Measurements from ENCODE around the gene OR2T11. TPM values are rescaled to one million over a fixed set of nuclear protein-coding genes. Genes with fewer than 3 reads are reported as not detected.

The OR2T11 gene
- total RNA-seq, 1 experiment from 2014 or later, result not detected

DNA sequence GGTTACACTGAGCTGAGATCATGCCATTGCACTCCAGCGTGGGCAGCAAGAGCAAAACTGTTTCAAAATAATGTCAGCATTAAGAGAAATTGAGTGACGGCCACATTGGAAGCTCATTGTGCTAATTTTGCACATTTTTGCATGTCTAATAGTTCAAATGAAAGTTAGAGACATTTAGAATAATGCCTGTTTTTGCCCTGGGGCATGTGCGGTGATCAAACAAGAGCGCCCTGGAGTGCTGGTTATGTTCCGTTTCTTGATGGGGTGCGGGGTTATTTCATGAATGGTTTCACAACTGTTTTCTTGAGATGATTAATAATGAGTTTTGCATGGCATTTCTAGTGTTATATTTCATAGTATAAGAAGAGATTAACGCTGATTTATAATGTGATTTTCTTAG is 13.1 kb downstream of the OR2T11 start:
- H3F3A ChIP-seq (ENCODE audit: insufficient read depth, low read depth), result no peaks in the 10 kb centered on the region
- BruUV-seq (replicated peaks), result no TSS peak
- no peaks in the 10 kb centered on the region for H3K79me2 ChIP-seq (ENCODE audit: low read depth)
- H3K27me3 ChIP-seq (ENCODE audit: insufficient read depth, low read depth), result no peaks in the 10 kb centered on the region; the same call in 1 of the 2 replicates
- DNase-seq, result no peak
- ChIA-PET CTCF (no interaction called here), POLR2A (ENCODE audit: unreplicated experiment) (no interaction called here)
- H3K4me3 ChIP-seq, result no peak overlapping the region
- no peaks in the 10 kb centered on the region for H3K4me1 ChIP-seq (replicated peaks; ENCODE audit: insufficient read depth)
- H3K4me2 ChIP-seq, result no peak overlapping the region
- no peak overlapping the region for H2AFZ ChIP-seq
- H3K9me3 ChIP-seq (ENCODE audit: insufficient read depth, low read depth), result no peaks in the 10 kb centered on the region
- H3K9me2 ChIP-seq (ENCODE audit: insufficient read depth), result no peaks in the 10 kb centered on the region
- intact Hi-C loops (cut with micrococcal nuclease; ENCODE audit: unreplicated experiment), result loop anchor here (2.0 kb wide), 1 partner anchor 187 kb away; no protein-coding TSS in a partner anchor
- H4K20me1 ChIP-seq (ENCODE audit: insufficient read depth), result no peaks in the 10 kb centered on the region
- no peak overlapping the region for H3K27ac ChIP-seq
- H3K36me3 ChIP-seq (ENCODE audit: low read depth), result no peaks in the 10 kb centered on the region
- TF ChIP-seq, protein P1, sequence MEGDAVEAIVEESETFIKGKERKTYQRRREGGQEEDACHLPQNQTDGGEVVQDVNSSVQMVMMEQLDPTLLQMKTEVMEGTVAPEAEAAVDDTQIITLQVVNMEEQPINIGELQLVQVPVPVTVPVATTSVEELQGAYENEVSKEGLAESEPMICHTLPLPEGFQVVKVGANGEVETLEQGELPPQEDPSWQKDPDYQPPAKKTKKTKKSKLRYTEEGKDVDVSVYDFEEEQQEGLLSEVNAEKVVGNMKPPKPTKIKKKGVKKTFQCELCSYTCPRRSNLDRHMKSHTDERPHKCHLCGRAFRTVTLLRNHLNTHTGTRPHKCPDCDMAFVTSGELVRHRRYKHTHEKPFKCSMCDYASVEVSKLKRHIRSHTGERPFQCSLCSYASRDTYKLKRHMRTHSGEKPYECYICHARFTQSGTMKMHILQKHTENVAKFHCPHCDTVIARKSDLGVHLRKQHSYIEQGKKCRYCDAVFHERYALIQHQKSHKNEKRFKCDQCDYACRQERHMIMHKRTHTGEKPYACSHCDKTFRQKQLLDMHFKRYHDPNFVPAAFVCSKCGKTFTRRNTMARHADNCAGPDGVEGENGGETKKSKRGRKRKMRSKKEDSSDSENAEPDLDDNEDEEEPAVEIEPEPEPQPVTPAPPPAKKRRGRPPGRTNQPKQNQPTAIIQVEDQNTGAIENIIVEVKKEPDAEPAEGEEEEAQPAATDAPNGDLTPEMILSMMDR (conservative IDR thresholded peaks at IDR 0.05), result no peak
- TF ChIP-seq EZH2 (IDR thresholded peaks at IDR 0.05; ENCODE audit: low read depth), result no peak

DNA sequence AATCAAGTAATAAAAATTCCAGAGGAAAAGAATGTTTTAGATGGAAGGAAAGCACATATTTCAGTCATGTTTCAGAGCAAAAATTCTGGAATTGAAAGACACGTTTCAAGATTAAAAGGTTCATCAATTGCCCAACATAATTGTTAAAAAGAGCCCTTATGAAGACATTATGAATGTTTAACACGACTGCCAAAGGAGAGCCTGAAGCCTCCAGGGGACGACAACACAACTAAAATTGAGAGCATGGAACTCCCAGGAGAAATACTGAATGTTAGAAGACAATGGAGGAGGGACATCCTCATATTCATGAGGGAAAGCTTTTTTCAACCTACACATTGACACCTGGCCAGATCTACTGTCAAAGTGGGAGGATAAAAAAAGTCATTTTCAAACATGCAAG is 16.0 kb downstream of the OR2T11 start:
- POLR2A ChIA-PET (ENCODE audit: unreplicated experiment), result no interaction called here
- H4K20me1 ChIP-seq (ENCODE audit: insufficient read depth), result no peaks in the 10 kb centered on the region
- CTCF ChIA-PET, result no interaction called here
- H3K4me2 ChIP-seq, result no peak overlapping the region
- H3F3A ChIP-seq (ENCODE audit: insufficient read depth, low read depth), result no peaks in the 10 kb centered on the region
- no peaks in the 10 kb centered on the region for H3K27me3 ChIP-seq (ENCODE audit: insufficient read depth, low read depth)
- intact Hi-C loops (cut with micrococcal nuclease; ENCODE audit: unreplicated experiment), result no loop called here
- H3K4me3 ChIP-seq, result no peak overlapping the region
- no peaks in the 10 kb centered on the region for H3K79me2 ChIP-seq (ENCODE audit: low read depth)
- no peaks in the 10 kb centered on the region for H3K9me3 ChIP-seq (ENCODE audit: insufficient read depth, low read depth)
- no peaks in the 10 kb centered on the region for H3K9me2 ChIP-seq (ENCODE audit: insufficient read depth)
- no peak for DNase-seq
- H3K36me3 ChIP-seq (ENCODE audit: low read depth), result no peaks in the 10 kb centered on the region
- no peak overlapping the region for H3K27ac ChIP-seq
- BruUV-seq (replicated peaks), result no TSS peak
- TF ChIP-seq, protein P1 (conservative IDR thresholded peaks at IDR 0.05), result no peak
- no peak for TF ChIP-seq EZH2 (IDR thresholded peaks at IDR 0.05; ENCODE audit: low read depth)
- no peaks in the 10 kb centered on the region for H3K4me1 ChIP-seq (replicated peaks; ENCODE audit: insufficient read depth)
- H2AFZ ChIP-seq, result no peak overlapping the region

DNA sequence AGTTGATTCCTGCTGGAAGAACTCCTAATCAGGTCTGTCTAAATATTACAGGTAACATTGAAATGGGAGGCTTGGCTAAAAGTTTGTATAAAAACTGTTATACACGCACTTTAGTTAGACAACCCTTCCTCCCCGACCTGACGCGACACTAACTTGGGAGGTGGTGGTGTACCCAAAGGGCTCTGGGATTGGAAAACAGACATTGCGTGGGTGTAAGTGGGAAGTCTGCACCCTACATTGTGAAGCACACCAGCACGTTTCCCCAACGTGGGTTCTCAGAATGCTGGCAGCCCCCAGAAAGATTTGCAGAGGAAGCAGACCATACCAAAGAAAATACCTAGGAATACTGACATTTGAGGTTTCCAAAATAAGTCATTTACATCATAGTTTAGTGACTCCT is 16.8 kb downstream of the OR2T11 start:
- Histone ChIP-seq H4K20me1 (ENCODE audit: insufficient read depth) (no peaks in the 10 kb centered on the region), H3K9me2 (ENCODE audit: insufficient read depth) (no peaks in the 10 kb centered on the region), H2AFZ (no peak overlapping the region), H3K9me3 (ENCODE audit: insufficient read depth, low read depth) (no peaks in the 10 kb centered on the region), H3K4me3 (no peak overlapping the region), H3K27me3 (ENCODE audit: insufficient read depth, low read depth) (no peaks in the 10 kb centered on the region), H3F3A (ENCODE audit: insufficient read depth, low read depth) (no peaks in the 10 kb centered on the region), H3K27ac (no peak overlapping the region), H3K79me2 (ENCODE audit: low read depth) (no peaks in the 10 kb centered on the region), H3K4me2 (no peak overlapping the region), H3K36me3 (ENCODE audit: low read depth) (no peaks in the 10 kb centered on the region), H3K4me1 (replicated peaks; ENCODE audit: insufficient read depth) (no peaks in the 10 kb centered on the region)
- intact Hi-C loops (cut with micrococcal nuclease; ENCODE audit: unreplicated experiment), result no loop called here
- no peak for DNase-seq
- no peak for TF ChIP-seq EZH2 (IDR thresholded peaks at IDR 0.05; ENCODE audit: low read depth)
- TF ChIP-seq, protein P1 (conservative IDR thresholded peaks at IDR 0.05), result no peak
- BruUV-seq (replicated peaks), result no TSS peak
- ChIA-PET CTCF (no interaction called here), POLR2A (ENCODE audit: unreplicated experiment) (no interaction called here)

All from PC-9 (cell line).